A549 (cell line): ENCODE data around the gene TSFM. TPM values are rescaled to one million over a fixed set of nuclear protein-coding genes. Genes with fewer than 3 reads are reported as not detected.
"Not testable (repeated sequence)": the region's sequence is repeated elsewhere in the genome, so short reads cannot be mapped to it uniquely, and the experiment has no call there.

Experiments used
- ATAC-seq, 2 experiments: fragments of 200-7000 bp in 1 of 2; fragments of >200 bp in 1 of 2; cut with Nextera tagmentation in 1 of 2; cut with Tn5 transposase in 1 of 2; 3 replicates each; pipeline versions ENCODE4 v1.8.0 to v1.9.1; 2018 to 2020; ENCODE audit warnings: mild to moderate bottlenecking in 1 of 2, moderate library complexity in 1 of 2
- CTCF ChIA-PET: fragments of 300-600 bp; sonication (Branson Sonifier 250); formaldehyde crosslinking; extraction: SDS; loops from one replicate; lab custom pipeline; 2021; ENCODE audit warnings: antibody characterized with exemption, inconsistent platforms; lab: Yijun Ruan, JAX
- POLR2A ChIA-PET: fragments of 350-600 bp; formaldehyde crosslinking; extraction: SDS; loops from one replicate; lab custom pipeline; 2021; ENCODE audit warnings: antibody characterized with exemption, inconsistent platforms; lab: Yijun Ruan, JAX
- DNase-seq, 2 experiments: peaks; one replicate each; pipeline versions ENCODE4 v3.0.0 to v3.0.0-alpha.2; 2011 to 2016; ENCODE audit warnings: low read depth in 1 of 2, low spot score in 1 of 2
- FAIRE-seq: peaks from 2 replicates; lab custom pipeline; 2011; peaks lifted over from hg19 to GRCh38; lab: Jason Lieb, UNC
- H3K27ac ChIP-seq, 2 experiments: fragments of >200 bp; sonication (Bioruptor Twin); formaldehyde crosslinking; 3 replicates each; pipeline ENCODE4 v1.5.1; 2016 to 2017
- H3K4me1 ChIP-seq: fragments of >200 bp; sonication (Bioruptor Twin); formaldehyde crosslinking; 3 replicates; pipeline ENCODE4 v1.6.1; 2016
- H3K4me2 ChIP-seq: fragments of >200 bp; sonication (Bioruptor Twin); formaldehyde crosslinking; 3 replicates; pipeline ENCODE4 v1.6.1; 2016
- H3K4me3 ChIP-seq: fragments of >200 bp; sonication (Bioruptor Twin); formaldehyde crosslinking; 3 replicates; pipeline ENCODE4 v1.5.1; 2016
- H3K9me3 ChIP-seq: fragments of >200 bp; sonication (Bioruptor Twin); formaldehyde crosslinking; 3 replicates; pipeline ENCODE4 v1.6.1; 2016
- CBX2 ChIP-seq: fragments of 200-600 bp; sonication (generic); IDR thresholded peaks from 2 replicates; pipeline ENCODE4 v1.6.1; 2016; ENCODE audit warnings: low read depth, mild to moderate bottlenecking, borderline replicate concordance
- CEBPB ChIP-seq, 2 experiments: fragments of >200 bp in 1 of 2; sonication (Bioruptor Twin) in 1 of 2; formaldehyde crosslinking in 1 of 2; IDR thresholded peaks; 2 replicates each; pipeline ENCODE4 v1.6.1; 2012 to 2016
- E2F6 ChIP-seq: IDR thresholded peaks from 2 replicates; pipeline ENCODE4 v1.6.1; 2012; ENCODE audit warnings: low read depth, borderline replicate concordance
- EP300 ChIP-seq, 2 experiments: fragments of >200 bp; sonication (Bioruptor Twin); formaldehyde crosslinking; IDR thresholded peaks; 2 replicates in 1 of 2; 3 replicates in 1 of 2; pipeline ENCODE4 v1.6.1; 2016 to 2017
- ESRRA ChIP-seq: fragments of 150-350 bp; IDR thresholded peaks from 2 replicates; pipeline ENCODE4 v1.6.1; 2014; ENCODE audit warnings: mild to moderate bottlenecking, low read length, borderline replicate concordance
- FOSL2 ChIP-seq, 2 experiments: fragments of 450-650 bp in 1 of 2; fragments of >200 bp in 1 of 2; sonication (Bioruptor Twin) in 1 of 2; formaldehyde crosslinking; IDR thresholded peaks; 2 replicates each; pipeline versions ENCODE4 v1.5.0 to v1.6.1; 2016 to 2020; ENCODE audit warnings: mild to moderate bottlenecking in 1 of 2, moderate library complexity in 1 of 2
- FOXS1 ChIP-seq: fragments of 250-450 bp; sonication (Bioruptor Pico); IDR thresholded peaks from 2 replicates; pipeline ENCODE4 v1.5.0; 2020; ENCODE audit warnings: mild to moderate bottlenecking, moderate library complexity
- HDAC2 ChIP-seq: fragments of 200-600 bp; sonication (generic); IDR thresholded peaks from 2 replicates; pipeline ENCODE4 v1.6.1; 2016
- HES2 ChIP-seq: fragments of >200 bp; sonication (Bioruptor Twin); formaldehyde crosslinking; IDR thresholded peaks from 2 replicates; pipeline ENCODE4 v1.6.1; 2016
- HOXA7 ChIP-seq: fragments of 250-450 bp; sonication (Bioruptor Pico); IDR thresholded peaks from 2 replicates; pipeline ENCODE4 v1.5.0; 2020; ENCODE audit warnings: mild to moderate bottlenecking, moderate library complexity
- HOXB13 ChIP-seq: fragments of 250-450 bp; sonication (Bioruptor Pico); IDR thresholded peaks from 2 replicates; pipeline ENCODE4 v1.5.0; 2020; ENCODE audit warnings: low read depth, mild to moderate bottlenecking, moderate library complexity
- HOXB5 ChIP-seq: fragments of 250-450 bp; sonication (Bioruptor Pico); IDR thresholded peaks from 2 replicates; pipeline ENCODE4 v1.5.0; 2020; ENCODE audit warnings: mild to moderate bottlenecking, moderate library complexity
- JUN ChIP-seq, 2 experiments: fragments of >200 bp; sonication (Bioruptor Twin); formaldehyde crosslinking; IDR thresholded peaks; 2 replicates in 1 of 2; 3 replicates in 1 of 2; pipeline ENCODE4 v1.6.1; 2016 to 2017
- KDM1A ChIP-seq: fragments of 200-600 bp; sonication (generic); IDR thresholded peaks from 2 replicates; pipeline ENCODE4 v1.6.1; 2016; ENCODE audit warnings: low read depth, mild to moderate bottlenecking
- MAX ChIP-seq: IDR thresholded peaks from 2 replicates; pipeline ENCODE4 v1.6.1; 2012
- MAZ ChIP-seq: fragments of 150-350 bp; IDR thresholded peaks from 2 replicates; pipeline ENCODE4 v1.6.1; 2014; ENCODE audit warnings: antibody characterized with exemption, low read depth, low read length, borderline replicate concordance
- MYC ChIP-seq: IDR thresholded peaks from 2 replicates; pipeline ENCODE4 v1.6.1; 2012; ENCODE audit warnings: mild to moderate bottlenecking, inconsistent platforms, low read length, improper control_type of control experiment, borderline replicate concordance
- PHF8 ChIP-seq: fragments of 200-600 bp; sonication (generic); IDR thresholded peaks from 2 replicates; pipeline ENCODE4 v1.6.1; 2016; ENCODE audit warnings: low read depth, mild to moderate bottlenecking, antibody characterized with exemption, moderate library complexity, borderline replicate concordance
- POLR2A ChIP-seq: IDR thresholded peaks from 2 replicates; pipeline ENCODE4 v1.6.1; 2012; ENCODE audit warnings: mild to moderate bottlenecking, low read length
- RFX5 ChIP-seq: fragments of 450-650 bp; IDR thresholded peaks from 2 replicates; pipeline ENCODE4 v1.7.1; 2014; ENCODE audit warnings: antibody characterized with exemption, mild to moderate bottlenecking, moderate library complexity
- ZNF302 ChIP-seq: fragments of 250-450 bp; sonication (Bioruptor Pico); IDR thresholded peaks from 2 replicates; pipeline ENCODE4 v1.9.0; 2021; ENCODE audit warnings: inconsistent platforms, mild to moderate bottlenecking, moderate library complexity
- WGBS: methylation state at CpG from one replicate; pipeline ENCODE4 v1.1.6; 2017; ENCODE audit errors: missing lambda C conversion rate; 5-methylcytosine and 5-hydroxymethylcytosine counted together
- polyA plus RNA-seq, 4 experiments: library from polyadenylated mRNA; depleted of rRNA in 3 of 4; stranded (reverse); fragments of >200 nt; fragmentation: RNase III in 1 of 4; extraction: RNeasy Plus Mini Kit Qiagen cat#74134 plus additional on column Dnase treatment in 1 of 4; gene quantifications; 2 replicates in 3 of 4; 3 replicates in 1 of 4; pipeline ENCODE4 v1.2.3, GENCODE V29; 2011 to 2017
- TF ChIP-seq, protein P1 (sequence below): fragments of >200 bp; sonication (Bioruptor Twin); formaldehyde crosslinking; IDR thresholded peaks from 3 replicates; pipeline ENCODE4 v1.6.1; 2016

TSFM gene
- polyA plus RNA-seq, 2 of the 4 experiments (the other 2 are of a cell fraction), result 31.7 to 60.2 TPM

- TF ChIP-seq MYC (peak; percentile 100), FOSL2 (IDR thresholded peaks at IDR 0.05) (no peak), FOSL2 (CRISPR knock-in tag; IDR thresholded peaks at IDR 0.05) (peak; percentile 33), CEBPB (IDR thresholded peaks at IDR 0.05) (peak in 1 of 2 experiments; percentile 17; a peak in 1 of 4 replicates), PHF8 (peak; percentile 99), HES2 (no peak), MAX (peak; percentile 100), RFX5 (peak; percentile 63; the same call in 1 of the 2 replicates), FOXS1 (CRISPR knock-in tag) (0 out of 2 replicates have a peak, but pooled peaks have one; percentile 39), KDM1A (no peak), MAZ (peak; percentile 49; the same call in 1 of the 2 replicates)
- TF ChIP-seq, protein P1, sequence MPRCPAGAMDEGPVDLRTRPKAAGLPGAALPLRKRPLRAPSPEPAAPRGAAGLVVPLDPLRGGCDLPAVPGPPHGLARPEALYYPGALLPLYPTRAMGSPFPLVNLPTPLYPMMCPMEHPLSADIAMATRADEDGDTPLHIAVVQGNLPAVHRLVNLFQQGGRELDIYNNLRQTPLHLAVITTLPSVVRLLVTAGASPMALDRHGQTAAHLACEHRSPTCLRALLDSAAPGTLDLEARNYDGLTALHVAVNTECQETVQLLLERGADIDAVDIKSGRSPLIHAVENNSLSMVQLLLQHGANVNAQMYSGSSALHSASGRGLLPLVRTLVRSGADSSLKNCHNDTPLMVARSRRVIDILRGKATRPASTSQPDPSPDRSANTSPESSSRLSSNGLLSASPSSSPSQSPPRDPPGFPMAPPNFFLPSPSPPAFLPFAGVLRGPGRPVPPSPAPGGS, result peak; percentile 96
Measured at GRCh38 chr12:57771873-57772428, 10.6 kb upstream of the TSFM start, which contains the start of gene METTL1 (continued).

GRCh38 chr12:57772429-57773322 lies 9.9 kb upstream of the TSFM start, which contains the start of gene EEF1AKMT3:
EEF1AKMT3 (plus strand) TSS chr12:57772614; CDS start chr12:57772725, 111 bp downstream.
- ChIA-PET CTCF (interaction anchor here (0.6 to 3.2 kb wide), 8 partner anchors 9 to 189 kb away, joined by 3 to 16 read pairs (median 4); partner anchors contain the start of gene TSFM), POLR2A (interaction anchor here (0.6 to 1.4 kb wide), 13 partner anchors 9 to 105 kb away, joined by 3 to 9 read pairs (median 4); partner anchors contain the start of genes CDK4, TSFM and TSPAN31)
- H3K4me3 ChIP-seq, result peak within 1 kb of the TSS; percentile 77
- H3K4me2 ChIP-seq, result peak within 1 kb of the TSS; percentile 95
- no peaks in the 10 kb centered on the region for H3K9me3 ChIP-seq
- FAIRE-seq (no peak), ATAC-seq (peak; percentile 72 to 76), DNase-seq (peak in 1 of 2 experiments; percentile 71)
- H3K4me1 ChIP-seq, result peaks cover 14% of the 10 kb centered on the region; the same call in 1 of the 3 replicates
- TF ChIP-seq HOXA7 (CRISPR knock-in tag), result no peak
- TF ChIP-seq, protein P1, result no peak
- TF ChIP-seq FOSL2 (IDR thresholded peaks at IDR 0.05), result no peak
- TF ChIP-seq FOSL2 (CRISPR knock-in tag; IDR thresholded peaks at IDR 0.05), result no peak
- 0 out of 2 replicates have a peak, but pooled peaks have one; percentile 2 for TF ChIP-seq POLR2A
- TF ChIP-seq MAZ, result no peak
- no peak for TF ChIP-seq CBX2
- TF ChIP-seq ZNF302 (CRISPR knock-in tag), result no peak
- TF ChIP-seq HOXB13 (CRISPR knock-in tag), result no peak
- no peak for TF ChIP-seq HOXB5
- TF ChIP-seq E2F6, result peak; percentile 82
- TF ChIP-seq CEBPB (IDR thresholded peaks at IDR 0.05), result no peak
- TF ChIP-seq JUN (IDR thresholded peaks at IDR 0.05), result 0 out of 5 replicates have a peak, but pooled peaks of 1 of the 2 experiments have one; percentile 14
- no peak for TF ChIP-seq EP300 (IDR thresholded peaks at IDR 0.05)
- no peak for TF ChIP-seq HDAC2
- no peak for TF ChIP-seq ESRRA
- 20% methylated on average over 36 of the region's 67 CpGs for WGBS
- peak within 1 kb of the TSS; percentile 78 to 94 for H3K27ac ChIP-seq

- peaks cover 14% of the 10 kb centered on the region; the same call in 1 of the 3 replicates for H3K4me1 ChIP-seq
- H3K27ac ChIP-seq, ATAC-seq, H3K9me3 ChIP-seq, H3K4me3 ChIP-seq, POLR2A ChIA-PET, H3K4me2 ChIP-seq, FAIRE-seq, DNase-seq: not testable (repeated sequence)
- 90% methylated on average over 11 of the region's 11 CpGs for WGBS
- CTCF ChIA-PET, result interaction anchor here (0.8 to 3.2 kb wide), 9 partner anchors 9 to 142 kb away, joined by 3 to 16 read pairs (median 4); partner anchors contain the start of genes B4GALNT1 and TSFM
Measured at GRCh38 chr12:57774634-57775033, 8.0 kb upstream of the TSFM start.
